HG03521 (cell line): Measurements from ENCODE around the gene NPPB.

Experiments
- ATAC-seq: cut with Tn5 transposase; IDR thresholded peaks from one replicate; pipeline ENCODE4 v1.9.1; 2021; ENCODE audit warnings: mild to moderate bottlenecking, moderate library complexity; ENCODE audit not compliant: unreplicated experiment

The NPPB gene

GRCh38 chr1:11858968-11859871 is 475 bp upstream of the NPPB start:
- no peak for ATAC-seq

- no peak for ATAC-seq
These were observed 587 bp downstream of the NPPB start for GRCh38 chr1:11858158-11858557.

GRCh38 chr1:11857164-11857851 is 1.4 kb downstream of the NPPB start:
- no peak for ATAC-seq

GRCh38 chr1:11856698-11857097 is 2.0 kb downstream of the NPPB start:
- ATAC-seq, result no peak

GRCh38 chr1:11855430-11855829 is 3.3 kb downstream of the NPPB start:
- no peak for ATAC-seq

- ATAC-seq, result no peak
These were observed 4.2 kb downstream of the NPPB start for GRCh38 chr1:11854519-11854918.

- no peak for ATAC-seq
These were observed 7.6 kb downstream of the NPPB start for GRCh38 chr1:11851180-11851579.

GRCh38 chr1:11850156-11850555 is 8.6 kb downstream of the NPPB start:
- no peak for ATAC-seq

GRCh38 chr1:11848373-11848700 is 10.4 kb downstream of the NPPB start:
- ATAC-seq, result no peak

- no peak for ATAC-seq
These were observed 10.9 kb downstream of the NPPB start, which contains the start of gene NPPA for GRCh38 chr1:11847667-11848372. NPPA (minus strand) TSS chr1:11847783; CDS start chr1:11847684, 99 bp downstream.

- ATAC-seq, result no peak
These were observed 13.0 kb downstream of the NPPB start for GRCh38 chr1:11845641-11846335.

- no peak for ATAC-seq
These were observed 16.3 kb downstream of the NPPB start for GRCh38 chr1:11842154-11843041.

- no peak for ATAC-seq
These were observed 17.2 kb downstream of the NPPB start for GRCh38 chr1:11841245-11842153.

- no peak for ATAC-seq
These were observed 18.7 kb downstream of the NPPB start for GRCh38 chr1:11839727-11840705.

GRCh38 chr1:11838349-11839272 is 20.1 kb downstream of the NPPB start:
- no peak for ATAC-seq

- no peak for ATAC-seq
These were observed 20.9 kb downstream of the NPPB start for GRCh38 chr1:11837767-11838348.
